IPS DF 4.7 (cell line): ENCODE data around the gene DPP6.

Experiments used
- DNase-seq: peaks from one replicate; pipeline ENCODE4 v3.0.0-alpha.2; 2013; ENCODE audit warnings: low spot score; ENCODE audit errors: extremely low read depth

Gene DPP6

DNA sequence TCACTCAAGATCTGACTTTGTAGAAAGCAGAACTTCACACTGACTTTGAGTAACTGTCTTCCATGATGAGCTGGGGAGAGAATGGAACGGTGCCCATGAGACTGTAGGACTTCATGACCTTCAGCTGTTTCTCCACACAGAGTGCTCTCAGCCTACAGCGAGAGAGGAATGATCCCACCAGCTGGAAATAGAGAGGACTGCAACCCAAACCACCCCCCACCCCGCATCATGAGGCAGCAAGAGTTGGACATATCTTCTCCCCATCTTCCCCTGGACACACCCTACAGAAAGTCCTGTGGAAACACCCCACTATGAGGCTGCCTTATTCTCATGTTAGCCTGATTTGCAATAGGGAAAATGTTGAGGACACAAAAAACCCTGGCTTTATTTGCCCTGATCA is 638.2 kb downstream of the DPP6 start:
- no peak for DNase-seq

DNA sequence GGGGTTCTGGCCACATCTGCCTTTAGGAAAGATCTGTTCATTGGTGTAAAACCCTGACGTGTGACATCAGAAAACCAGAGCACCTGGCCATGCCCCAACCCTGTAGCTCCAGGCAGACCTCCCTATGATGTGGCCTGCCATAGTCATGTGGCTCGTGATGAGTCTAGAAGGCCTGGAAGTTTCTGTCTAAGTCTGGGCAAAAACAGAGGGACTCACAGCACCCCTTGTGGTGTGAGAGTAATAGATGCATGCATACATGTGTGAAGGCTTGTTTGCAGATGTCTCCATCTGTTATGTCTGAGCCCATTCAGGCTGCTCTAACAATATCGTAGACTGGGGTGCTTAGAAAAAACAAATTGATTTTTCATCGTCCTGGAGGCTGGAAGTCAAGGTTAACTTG is 641.5 kb downstream of the DPP6 start:
- no peak for DNase-seq

DNA sequence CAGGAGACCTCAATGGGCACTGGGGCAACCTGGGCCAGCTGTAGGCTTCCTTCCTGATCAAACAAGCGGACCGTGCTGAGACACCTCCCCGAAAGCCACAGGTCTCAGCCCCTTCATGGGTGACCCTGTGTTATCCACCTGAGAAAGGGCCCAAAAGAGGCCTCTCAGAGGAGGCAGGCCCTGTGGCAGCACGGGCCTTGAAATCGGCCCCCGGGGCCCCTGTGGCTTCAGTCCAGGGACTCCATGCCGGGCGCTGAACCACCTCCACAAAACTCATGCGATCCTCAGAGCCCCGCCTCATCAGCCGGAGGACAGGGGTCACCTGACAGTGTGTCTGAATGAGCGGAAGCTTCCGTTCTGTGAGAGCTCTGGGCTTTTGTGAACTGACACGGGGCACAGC is 643.6 kb downstream of the DPP6 start:
- no peak for DNase-seq

DNA sequence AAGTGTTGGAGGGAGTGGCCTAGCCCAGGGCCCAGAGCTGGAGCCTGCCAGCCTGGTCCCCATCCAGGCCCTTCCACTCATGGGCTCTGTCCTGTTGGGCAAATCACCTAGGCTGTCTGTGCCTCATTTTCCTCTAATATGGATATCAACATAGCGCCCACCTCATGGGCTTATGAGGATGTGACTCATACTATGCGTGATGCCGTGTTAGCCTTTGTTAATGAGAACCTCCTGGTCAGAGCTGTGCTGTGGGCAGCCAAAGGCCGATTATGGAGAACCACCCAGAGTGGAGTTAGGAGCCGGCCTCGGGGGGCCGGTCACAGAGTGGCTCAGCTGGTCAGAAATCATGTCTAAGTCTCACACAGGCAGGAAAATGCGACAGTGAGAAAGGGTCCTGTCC is 644.4 kb downstream of the DPP6 start:
- DNase-seq, result no peak

DNA sequence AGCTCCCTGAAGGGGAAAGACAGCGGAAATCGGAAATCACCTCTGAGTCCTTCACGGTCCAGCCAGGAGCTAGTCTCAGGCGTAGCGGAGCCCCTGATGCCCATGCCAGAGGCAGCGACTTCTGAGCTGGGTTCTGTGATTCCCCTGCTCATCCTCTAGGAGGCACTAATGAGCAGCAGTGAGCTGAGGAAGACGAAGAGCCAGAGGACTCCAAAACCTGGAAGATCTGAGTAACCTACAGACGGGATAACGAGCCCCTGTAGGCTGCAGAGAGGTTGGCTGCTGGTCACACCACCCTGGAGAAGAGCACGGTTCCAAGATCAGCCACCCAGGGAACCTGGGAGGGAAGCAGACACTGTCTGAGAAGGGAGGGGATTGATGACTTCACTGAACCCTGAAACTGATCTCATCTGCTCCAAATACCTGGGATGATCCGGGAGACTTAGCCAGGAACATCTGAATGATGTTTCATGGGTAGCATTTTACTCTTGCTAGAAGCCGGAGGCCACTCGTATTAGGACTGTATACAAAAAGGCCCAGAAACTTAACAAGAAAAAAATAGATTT is 646.6 kb downstream of the DPP6 start:
- DNase-seq, result no peak

DNA sequence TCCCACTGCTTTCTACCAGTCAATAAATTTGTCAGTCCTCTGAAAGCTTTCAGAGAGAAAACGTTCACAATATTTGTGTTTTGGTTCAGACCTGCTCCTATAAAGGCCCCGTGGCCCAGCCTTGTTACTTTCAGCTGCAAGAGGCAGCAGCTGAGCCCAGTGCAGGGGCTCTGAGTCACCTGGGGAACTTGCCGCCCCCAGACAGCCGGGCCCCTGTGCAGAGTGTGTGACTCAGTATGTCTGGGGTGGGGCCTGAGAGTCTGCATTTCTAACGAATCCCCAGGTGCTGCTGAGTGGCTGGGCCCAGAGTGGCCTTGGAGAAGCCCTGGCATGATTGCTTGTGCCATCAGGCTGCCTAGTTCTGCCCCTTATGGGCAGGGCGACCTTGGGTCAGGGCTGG is 647.2 kb downstream of the DPP6 start:
- no peak for DNase-seq

DNA sequence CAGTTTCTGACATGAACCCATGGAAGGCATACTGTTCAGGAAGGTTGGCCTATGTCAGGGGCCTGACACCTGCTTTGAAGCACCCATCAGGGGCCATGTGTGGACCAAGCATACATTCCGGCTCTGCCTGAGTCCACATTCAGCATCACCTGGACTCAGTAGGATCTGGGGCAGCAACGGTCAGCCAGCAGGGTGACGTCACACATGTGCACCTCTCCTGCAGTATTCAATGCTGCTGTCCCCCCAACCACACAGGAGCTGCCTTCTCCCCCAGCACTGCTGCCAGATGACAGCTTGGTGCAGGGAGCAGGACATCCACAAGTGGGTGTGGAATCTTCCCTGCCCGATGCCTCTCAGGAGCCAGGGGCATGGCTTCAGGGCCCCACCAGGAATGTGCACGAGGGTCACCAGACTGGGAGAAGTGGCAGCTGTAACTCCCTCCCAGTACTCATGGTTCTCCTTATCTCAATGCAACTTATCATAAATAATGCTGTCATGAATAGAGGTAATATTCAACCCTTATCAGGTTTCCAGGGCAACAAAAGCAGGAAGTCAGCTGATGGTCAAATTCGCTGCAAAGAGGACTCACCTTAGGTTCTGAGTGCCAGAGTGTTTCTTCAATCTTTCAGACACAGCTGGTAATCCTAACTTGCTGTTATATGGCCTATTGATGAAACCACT is 657.8 kb downstream of the DPP6 start:
- no peak for DNase-seq

DNA sequence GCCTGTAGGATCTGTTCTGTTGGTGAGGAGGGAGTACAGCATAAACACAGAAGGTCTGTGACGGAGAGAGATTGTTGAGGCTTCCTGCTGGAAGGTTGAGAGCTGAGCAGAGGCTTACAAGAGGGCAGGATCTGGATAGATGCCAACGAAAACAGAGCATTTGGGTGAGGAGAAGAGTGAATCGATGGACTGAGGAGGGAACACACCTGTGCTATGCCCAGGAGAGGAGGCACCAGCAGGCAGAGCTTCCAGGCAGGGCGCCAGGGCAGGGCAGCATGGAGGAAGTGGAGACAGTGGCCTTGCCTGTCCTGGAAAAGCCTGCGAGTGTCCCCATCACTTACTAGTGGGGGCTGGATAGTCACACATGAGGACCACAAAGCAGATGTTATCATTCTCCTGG is 667.8 kb downstream of the DPP6 start:
- no peak for DNase-seq

DNA sequence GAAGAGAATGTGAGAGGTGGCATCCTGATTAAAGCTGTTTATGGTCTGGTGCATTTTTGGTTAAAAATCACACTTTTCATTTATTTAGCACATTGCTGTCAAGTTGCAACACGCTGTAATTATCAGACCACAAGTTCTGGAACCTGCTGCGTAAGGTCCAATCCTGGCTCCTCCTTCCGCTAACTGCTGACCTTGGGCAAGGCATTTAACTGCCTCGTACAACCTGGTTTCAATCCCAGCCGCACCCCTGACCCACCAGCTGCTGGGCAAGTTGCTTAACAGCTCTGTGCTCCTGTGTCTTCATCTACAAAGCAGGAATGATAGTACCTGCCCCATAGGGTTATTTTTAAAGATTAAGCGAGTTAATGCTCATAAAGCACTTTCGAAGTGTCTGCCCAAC is 668.9 kb downstream of the DPP6 start:
- no peak for DNase-seq

DNA sequence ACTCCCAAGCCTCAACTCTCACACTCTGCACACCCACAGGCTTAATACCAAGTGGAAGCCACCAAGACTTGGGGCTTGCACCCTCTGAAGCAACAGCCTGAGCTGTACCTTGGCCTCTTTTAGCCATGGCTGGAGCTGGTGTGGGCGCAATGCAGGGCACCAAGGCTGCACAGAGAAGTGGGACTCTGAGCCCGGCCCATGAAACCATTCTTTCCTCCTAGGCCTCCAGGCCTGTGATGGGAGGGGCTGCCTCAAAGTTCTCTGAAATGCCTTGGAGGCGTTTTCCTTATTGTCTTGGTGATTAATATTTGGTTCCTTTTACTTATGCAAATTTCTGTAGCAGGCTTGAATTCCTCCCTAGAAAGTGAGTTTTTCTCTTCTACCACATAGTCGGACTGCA is 674.2 kb downstream of the DPP6 start:
- DNase-seq, result no peak

DNA sequence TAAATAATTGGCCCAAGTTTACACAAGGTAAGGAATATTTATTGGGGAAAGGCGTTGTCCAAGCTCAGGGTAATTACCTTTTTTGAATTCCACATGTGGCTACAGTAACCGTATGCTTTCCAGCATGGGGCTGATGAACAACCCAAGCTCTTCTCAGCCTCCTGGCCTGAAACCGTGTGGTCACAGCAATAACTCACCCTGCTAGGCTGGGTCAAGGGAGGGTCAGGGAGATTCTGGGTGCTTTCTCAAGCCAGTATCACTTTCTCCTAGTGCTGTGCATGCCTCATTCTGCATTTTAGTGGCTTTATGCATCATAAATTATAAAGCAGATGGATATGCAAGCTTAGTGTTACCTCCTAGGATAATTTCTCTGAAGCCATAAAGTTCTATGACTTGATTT is 676.9 kb downstream of the DPP6 start:
- DNase-seq, result no peak

DNA sequence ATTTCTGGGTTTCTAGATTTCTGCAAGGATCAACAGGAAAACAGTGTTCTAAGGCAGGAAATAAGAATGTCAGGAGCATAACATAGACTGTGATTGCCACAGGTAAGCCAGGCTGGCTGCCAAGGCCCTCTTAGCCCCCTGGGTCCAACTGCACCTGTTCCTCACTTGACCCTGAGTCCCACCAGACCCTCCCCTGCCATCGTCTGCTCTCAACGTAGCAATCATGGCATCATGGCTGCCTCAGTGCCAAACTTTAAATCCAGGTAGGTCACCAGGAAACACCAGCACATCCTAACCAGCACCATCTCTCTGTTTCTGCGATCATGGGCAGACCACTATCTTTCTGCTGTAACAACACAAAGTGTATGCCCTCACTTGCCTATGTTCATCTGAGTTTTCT is 683.6 kb downstream of the DPP6 start:
- no peak for DNase-seq

DNA sequence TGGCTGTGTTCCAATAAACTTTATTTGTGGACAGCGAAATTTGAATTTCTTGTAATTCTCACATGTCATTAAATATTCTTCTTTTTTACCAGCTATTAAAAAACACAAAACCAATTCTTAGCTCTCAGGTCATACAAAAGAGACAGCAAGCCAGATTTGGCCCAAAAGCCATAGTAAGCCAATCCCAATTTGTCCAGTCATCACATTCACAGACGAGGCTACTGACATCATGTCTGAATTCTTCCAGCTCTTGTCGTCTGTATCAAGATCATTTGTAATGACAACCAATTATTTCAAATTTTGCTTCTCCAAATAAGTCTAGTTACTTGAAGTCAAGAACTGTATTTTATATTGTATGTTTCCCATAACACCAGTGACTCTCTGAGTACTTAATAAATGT is 684.2 kb downstream of the DPP6 start:
- DNase-seq, result no peak

DNA sequence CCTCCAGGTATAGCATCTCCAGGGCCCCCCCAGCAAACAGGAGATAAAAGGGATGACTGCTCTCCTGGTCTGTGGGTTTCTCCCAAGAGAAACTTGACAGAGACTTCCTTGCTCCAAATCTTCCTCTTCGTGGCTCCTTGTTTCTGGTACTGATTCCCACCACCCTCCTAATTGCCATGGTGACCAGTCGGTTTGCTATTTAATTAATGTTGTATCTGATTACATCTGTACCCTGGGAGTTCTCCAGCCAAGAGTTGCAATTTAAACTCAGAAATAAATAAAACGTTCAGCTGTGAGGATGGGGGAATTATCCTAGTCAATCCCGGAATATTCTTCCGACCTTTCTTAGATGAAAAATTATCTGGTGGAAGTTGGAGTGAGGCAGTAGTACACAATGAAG is 686.0 kb downstream of the DPP6 start:
- no peak for DNase-seq

DNA sequence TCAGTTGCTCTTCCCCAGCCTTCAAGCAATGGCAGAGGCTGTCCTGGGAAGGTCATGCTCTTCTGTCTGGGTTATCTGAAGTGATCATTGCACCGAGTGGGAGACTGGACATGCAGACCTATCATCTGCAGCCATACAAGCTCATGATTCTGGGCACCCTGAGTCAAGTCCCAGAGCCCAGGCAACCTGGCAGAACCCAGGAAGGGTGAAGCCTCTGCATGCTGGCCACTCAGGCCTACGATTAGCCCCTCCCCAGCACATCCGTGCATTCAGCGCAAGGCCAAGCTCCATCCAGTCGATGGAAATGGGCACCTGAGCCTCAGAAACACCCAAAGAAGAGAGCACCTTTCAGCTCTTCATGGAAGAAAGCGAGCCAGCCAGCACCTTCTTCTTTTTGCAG is 688.9 kb downstream of the DPP6 start:
- DNase-seq, result no peak

DNA sequence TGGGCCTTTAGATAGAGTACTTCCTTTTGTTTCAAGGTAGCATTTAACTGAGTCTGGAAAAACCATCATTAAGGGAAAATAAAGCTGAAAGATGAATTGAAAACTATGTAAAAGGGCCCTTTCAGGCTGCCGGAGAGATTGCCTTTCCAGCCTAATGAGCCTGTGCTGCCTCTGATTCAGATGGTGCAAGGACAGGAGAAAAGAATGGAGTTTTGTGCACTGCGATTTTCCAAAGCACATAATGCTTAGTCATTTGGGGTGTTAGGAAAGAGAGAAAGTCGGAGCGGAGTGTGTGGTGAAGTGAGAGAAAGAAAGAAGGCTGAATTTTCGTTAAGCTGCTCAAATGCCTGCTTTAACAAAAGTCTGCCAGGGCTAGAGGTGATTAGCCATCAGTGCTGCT is 691.0 kb downstream of the DPP6 start:
- no peak for DNase-seq

DNA sequence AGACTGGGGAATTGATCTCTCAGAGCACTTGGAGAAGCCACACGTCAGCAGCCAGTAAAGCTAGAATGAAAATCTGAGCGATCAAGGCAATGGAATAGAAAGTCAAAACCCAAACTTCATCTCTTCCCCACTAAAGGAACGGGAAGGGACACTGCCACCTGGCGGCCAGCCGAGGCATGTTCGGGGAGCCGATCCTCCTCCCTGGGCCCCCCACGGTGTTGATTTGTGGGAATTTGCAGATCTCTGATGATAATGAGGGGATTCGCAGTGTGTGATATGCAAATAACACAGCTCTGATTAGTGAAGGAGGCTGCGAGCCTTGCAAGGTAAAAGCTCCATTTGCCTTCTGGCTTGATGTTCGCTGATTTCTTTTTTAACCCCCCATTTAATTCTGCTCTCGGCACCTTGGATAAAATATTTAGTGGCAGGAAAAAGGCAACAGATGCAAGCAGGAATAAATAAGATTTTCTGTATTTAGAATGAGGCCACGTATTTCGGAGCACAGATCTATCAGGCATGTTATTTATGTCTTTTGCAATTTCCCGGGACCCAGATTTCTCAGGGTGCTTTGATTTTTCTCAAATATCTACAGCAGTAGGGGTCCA is 692.2 kb downstream of the DPP6 start:
- no peak for DNase-seq

DNA sequence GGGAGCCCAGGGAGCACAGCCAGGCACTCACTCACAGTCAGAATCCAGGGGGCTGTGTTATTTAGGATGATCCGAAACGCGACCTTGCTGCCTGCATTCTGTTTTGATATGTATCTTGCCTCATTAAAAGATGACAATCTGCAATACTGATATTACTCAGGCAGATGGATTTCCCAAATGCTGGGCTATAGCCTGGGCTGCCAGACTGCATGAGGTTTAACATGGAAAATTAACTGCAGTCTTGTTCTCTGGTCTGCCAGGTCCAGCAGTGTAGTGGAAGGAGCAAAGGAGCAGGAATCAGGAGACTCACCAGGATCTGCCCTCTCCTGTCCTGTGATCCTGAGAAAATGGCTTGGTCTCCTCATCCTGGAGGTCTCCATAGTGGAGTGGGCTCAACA is 692.7 kb downstream of the DPP6 start:
- no peak for DNase-seq

DNA sequence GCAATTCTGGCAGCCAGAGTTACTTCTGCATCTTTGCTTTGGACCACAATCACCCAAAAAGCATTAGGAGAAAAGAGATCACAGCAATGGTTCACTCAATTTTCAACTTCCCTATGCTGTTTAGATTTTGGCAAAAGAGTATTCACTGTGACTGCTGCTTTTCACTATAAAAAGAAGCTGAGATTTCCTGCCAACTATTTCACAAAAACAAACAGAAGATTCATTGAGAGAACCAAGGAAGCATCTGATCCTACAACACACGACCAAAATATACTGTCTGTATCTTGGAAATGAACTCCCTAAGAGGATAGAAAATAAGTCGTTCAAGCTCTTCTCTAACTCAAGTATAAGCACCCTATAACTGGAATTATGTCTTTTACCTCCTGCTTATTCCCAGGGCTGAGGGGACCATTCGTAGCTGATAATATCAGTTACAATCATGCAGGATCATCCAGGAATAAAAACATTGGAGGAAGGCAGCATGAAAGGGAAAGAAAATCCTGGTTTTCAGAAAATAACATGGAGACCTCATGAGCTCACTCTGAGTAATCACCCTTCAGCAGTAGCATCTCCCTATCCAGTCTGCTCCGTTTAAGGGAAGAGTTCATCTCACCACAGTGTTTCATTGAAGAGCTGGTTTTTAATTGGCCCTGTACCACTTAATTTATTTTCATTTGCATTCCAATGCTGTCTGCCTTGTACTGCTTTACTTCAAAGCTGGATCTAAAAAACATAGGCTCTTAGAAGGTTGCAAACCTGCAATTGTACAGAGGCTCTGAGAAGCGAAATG is 694.6 kb downstream of the DPP6 start:
- no peak for DNase-seq

DNA sequence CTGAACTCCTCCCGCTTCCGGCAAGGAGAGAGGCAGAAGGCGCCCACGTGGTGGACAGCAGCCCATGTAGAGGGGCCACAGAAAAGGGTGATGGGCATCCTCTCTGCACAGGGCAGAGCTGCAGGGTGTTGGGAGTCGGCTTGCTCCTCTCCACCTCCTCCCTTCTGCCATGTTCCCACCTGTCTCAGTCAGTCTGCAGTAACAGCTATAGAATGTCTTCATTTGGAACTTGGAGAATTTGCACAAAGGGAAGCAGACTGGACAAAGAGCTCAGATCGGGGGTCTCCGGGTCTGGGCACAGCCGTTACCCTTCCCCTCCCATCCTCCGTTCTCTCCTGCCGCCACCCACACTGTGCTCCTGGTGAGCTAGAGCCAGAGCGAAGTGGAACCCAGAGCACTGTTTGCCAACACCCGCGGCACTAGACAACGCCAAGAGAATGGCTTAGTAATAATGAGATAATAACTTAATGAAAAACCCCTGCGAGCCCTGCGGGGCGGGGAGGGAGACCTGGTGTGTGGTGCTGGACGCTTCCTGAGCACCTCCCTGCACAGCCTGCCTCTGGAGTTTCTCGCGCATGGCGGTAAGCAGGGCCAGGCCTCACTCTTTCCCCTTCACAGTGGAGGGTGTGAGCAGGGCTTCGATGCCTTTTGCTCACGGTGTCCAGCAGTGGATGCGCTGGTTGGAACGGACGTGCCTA is 696.0 kb downstream of the DPP6 start:
- DNase-seq, result no peak

DNA sequence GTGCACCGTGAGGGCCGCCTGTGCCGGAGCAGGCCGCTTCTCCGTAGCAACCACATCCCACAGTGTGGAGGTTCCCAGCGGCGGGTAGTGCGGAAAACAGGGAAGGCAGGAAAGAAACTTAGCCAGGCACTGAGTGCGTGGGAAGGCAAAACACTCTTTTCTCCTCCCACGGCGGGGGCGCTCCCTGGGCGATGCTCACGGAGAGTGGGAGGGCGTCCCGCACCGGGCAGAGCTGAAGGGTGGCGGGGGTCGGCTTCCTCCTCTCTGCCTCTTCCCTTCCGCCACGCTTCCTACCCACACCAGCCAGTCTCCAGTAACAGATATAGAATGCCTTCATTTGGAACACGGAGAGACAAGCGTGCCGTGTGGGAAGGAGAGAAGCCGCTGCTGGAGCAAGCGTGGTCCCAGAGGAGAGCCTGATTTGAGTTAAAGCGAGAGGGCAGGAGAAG is 698.2 kb downstream of the DPP6 start:
- no peak for DNase-seq

DNA sequence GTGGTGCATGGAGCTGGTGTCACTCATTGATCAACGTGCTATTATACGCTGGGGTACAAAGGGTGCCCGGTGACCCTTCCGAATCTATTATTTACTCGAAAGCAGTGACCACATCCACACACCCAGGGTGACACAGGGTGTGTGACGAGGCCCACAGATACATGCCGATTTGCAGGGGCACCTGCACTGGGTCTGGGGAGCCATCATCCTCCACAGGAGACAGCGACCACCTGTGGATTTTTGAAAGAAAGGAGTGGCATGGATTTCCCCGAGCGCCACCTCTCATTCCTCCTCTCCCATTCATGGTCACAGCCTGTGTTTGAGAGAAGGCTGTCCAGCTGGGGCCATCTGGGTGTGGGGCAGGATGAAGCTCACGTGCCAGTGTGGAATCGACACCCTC is 701.0 kb downstream of the DPP6 start:
- no peak for DNase-seq
